ENCODE measurements around the gene PHOX2B. TPM values are rescaled to one million over a fixed set of nuclear protein-coding genes. Genes with fewer than 3 reads are reported as not detected.
A peak's percentile ranks its signal among the peaks of the same experiment; 100 is the strongest.

Gene PHOX2B
- total RNA-seq, 2 donors from 2014 or later = not detected

- Mint-ChIP-seq H3K9me3 (peaks cover 11% of the 10 kb centered on the region), H3K4me3 (no peak overlapping the region), H3K27ac (no peak overlapping the region), H3K4me1 (peaks cover 34% of the 10 kb centered on the region), H3K27me3 (ENCODE audit: insufficient read depth) (peaks cover 98% of the 10 kb centered on the region), H3K36me3 (ENCODE audit: low read depth) (no peaks in the 10 kb centered on the region)
- DNase-seq = peak; percentile 55
- no peak for TF ChIP-seq CTCF (conservative IDR thresholded peaks at IDR 0.05)
- WGBS, 2 experiments (ENCODE audit: insufficient coverage in 1 of 2, insufficient read length in 1 of 2) = 6 to 7% methylated on average over 5 to 12 of the region's 12 CpGs
- Histone ChIP-seq H3K4me3 (ENCODE audit: low read length) (no peak overlapping the region), H3K27ac (ENCODE audit: low read depth, low read length) (no peak overlapping the region), H3K27me3 (ENCODE audit: control insufficient read depth, insufficient read depth, low read length, poor library complexity, severe bottlenecking) (peaks cover 99% of the 10 kb centered on the region), H3K9ac (ENCODE audit: extremely low read depth, low read length, poor library complexity, severe bottlenecking) (no peak overlapping the region), H3K4me1 (ENCODE audit: control insufficient read depth, insufficient read depth, low read length) (no peaks in the 10 kb centered on the region), H3K9me3 (ENCODE audit: control insufficient read depth, low read length) (peaks cover 9% of the 10 kb centered on the region), H3K36me3 (ENCODE audit: control insufficient read depth, insufficient read depth, low read length) (no peaks in the 10 kb centered on the region)
Observed at GRCh38 chr4:41749631-41750039, 1.1 kb upstream of the PHOX2B start.

GRCh38 chr4:41748074-41748570 lies 403 bp downstream of the PHOX2B start:
- Mint-ChIP-seq H3K27ac (no peak overlapping the region), H3K36me3 (ENCODE audit: low read depth) (no peaks in the 10 kb centered on the region), H3K9me3 (peaks cover 16% of the 10 kb centered on the region), H3K4me3 (no peak overlapping the region), H3K27me3 (ENCODE audit: insufficient read depth) (peaks cover 98% of the 10 kb centered on the region), H3K4me1 (peaks cover 34% of the 10 kb centered on the region)
- Histone ChIP-seq H3K36me3 (ENCODE audit: control insufficient read depth, insufficient read depth, low read length) (no peaks in the 10 kb centered on the region), H3K9ac (ENCODE audit: extremely low read depth, low read length, poor library complexity, severe bottlenecking) (no peak overlapping the region), H3K4me1 (ENCODE audit: control insufficient read depth, insufficient read depth, low read length) (no peaks in the 10 kb centered on the region), H3K9me3 (ENCODE audit: control insufficient read depth, low read length) (peaks cover 16% of the 10 kb centered on the region), H3K27me3 (ENCODE audit: control insufficient read depth, insufficient read depth, low read length, poor library complexity, severe bottlenecking) (peaks cover 99% of the 10 kb centered on the region), H3K4me3 (ENCODE audit: low read length) (no peak overlapping the region), H3K27ac (ENCODE audit: low read depth, low read length) (no peak overlapping the region)
- 1 to 2% methylated on average over 11 to 21 of the region's 21 CpGs for WGBS, 2 experiments (ENCODE audit: insufficient coverage in 1 of 2, insufficient read length in 1 of 2)
- peak; percentile 63 for DNase-seq
- no peak for TF ChIP-seq CTCF (conservative IDR thresholded peaks at IDR 0.05)

GRCh38 chr4:41747230-41748055 lies 1.1 kb downstream of the PHOX2B start:
- Histone ChIP-seq H3K36me3 (ENCODE audit: control insufficient read depth, insufficient read depth, low read length) (no peaks in the 10 kb centered on the region), H3K27ac (ENCODE audit: low read depth, low read length) (no peak overlapping the region), H3K4me1 (ENCODE audit: control insufficient read depth, insufficient read depth, low read length) (no peaks in the 10 kb centered on the region), H3K4me3 (ENCODE audit: low read length) (peak overlapping the region; percentile 64), H3K27me3 (ENCODE audit: control insufficient read depth, insufficient read depth, low read length, poor library complexity, severe bottlenecking) (peaks cover 99% of the 10 kb centered on the region), H3K9me3 (ENCODE audit: control insufficient read depth, low read length) (peaks cover 16% of the 10 kb centered on the region), H3K9ac (ENCODE audit: extremely low read depth, low read length, poor library complexity, severe bottlenecking) (no peak overlapping the region)
- Mint-ChIP-seq H3K4me1 (peaks cover 34% of the 10 kb centered on the region), H3K4me3 (peak overlapping the region; percentile 33), H3K27ac (no peak overlapping the region), H3K36me3 (ENCODE audit: low read depth) (no peaks in the 10 kb centered on the region), H3K27me3 (ENCODE audit: insufficient read depth) (peaks cover 98% of the 10 kb centered on the region), H3K9me3 (peaks cover 16% of the 10 kb centered on the region)
- WGBS, 2 experiments (ENCODE audit: insufficient coverage in 1 of 2, insufficient read length in 1 of 2) = 1% methylated on average over 31 to 49 of the region's 49 CpGs
- DNase-seq = peak; percentile 77
- TF ChIP-seq CTCF (conservative IDR thresholded peaks at IDR 0.05) = no peak
